CD14-positive monocyte (primary cell): ENCODE data around the gene TAF4. TPM values are rescaled to one million over a fixed set of nuclear protein-coding genes. Genes with fewer than 3 reads are reported as not detected.

Experiments
- DNase-seq, 3 donors: peaks; one replicate each; pipeline ENCODE4 v3.0.0-alpha.2; 2011 to 2022
- H2AFZ ChIP-seq: 2 replicates; pipeline ENCODE4 v1.6.0; 2012; ENCODE audit warnings: mild to moderate bottlenecking, low read depth, low read length, inconsistent platforms; ENCODE audit not compliant: insufficient read depth, poor library complexity, severe bottlenecking
- H3K27ac ChIP-seq, 2 donors: 1 replicate in 1 of 2; 2 replicates in 1 of 2; pipeline ENCODE4 v1.5.1; 2012 to 2013; ENCODE audit warnings: low read length in 2 of 2, control low read depth in 1 of 2, inconsistent platforms in 1 of 2, low read depth in 1 of 2, mild to moderate bottlenecking in 1 of 2
- H3K27me3 ChIP-seq, 2 donors: one replicate each; pipeline versions ENCODE4 v1.6.0 to v1.6.1; 2011 to 2013; ENCODE audit warnings: low read length in 2 of 2; ENCODE audit not compliant: control insufficient read depth in 2 of 2, insufficient read depth in 2 of 2
- H3K36me3 ChIP-seq, 2 donors: replicated peaks in 1 of 2; 1 replicate in 1 of 2; 2 replicates in 1 of 2; pipeline versions ENCODE4 v1.5.1 to v1.6.1; 2012 to 2013; ENCODE audit warnings: low read length in 2 of 2, control low read depth in 1 of 2, inconsistent platforms in 1 of 2, mild to moderate bottlenecking in 1 of 2; ENCODE audit not compliant: insufficient read depth in 2 of 2, control insufficient read depth in 1 of 2
- H3K4me1 ChIP-seq, 2 donors: 1 replicate in 1 of 2; 2 replicates in 1 of 2; pipeline versions ENCODE4 v1.5.1 to v1.6.1; 2012 to 2013; ENCODE audit warnings: low read length in 2 of 2, control low read depth in 1 of 2, inconsistent platforms in 1 of 2, mild to moderate bottlenecking in 1 of 2, moderate library complexity in 1 of 2; ENCODE audit not compliant: insufficient read depth in 2 of 2, control insufficient read depth in 1 of 2
- H3K4me2 ChIP-seq: replicated peaks from 2 replicates; pipeline ENCODE3; 2012; ENCODE audit warnings: low read length, moderate library complexity, mild to moderate bottlenecking; ENCODE audit not compliant: poor library complexity, severe bottlenecking; ENCODE audit errors: extremely low read depth
- H3K4me3 ChIP-seq, 3 experiments: fragments of 200-600 bp in 1 of 3; sonication (generic) in 1 of 3; replicated peaks in 1 of 3; 1 replicate in 2 of 3; 2 replicates in 1 of 3; pipeline ENCODE4 v1.5.1; 2011 to 2013; ENCODE audit warnings: low read length in 3 of 3, mild to moderate bottlenecking in 3 of 3, control low read depth in 2 of 3, low read depth in 2 of 3, inconsistent platforms in 1 of 3, moderate library complexity in 1 of 3
- H3K79me2 ChIP-seq: 2 replicates; pipeline ENCODE4 v1.6.0; 2012; ENCODE audit warnings: mild to moderate bottlenecking, control low read depth, inconsistent platforms, low read length, moderate library complexity; ENCODE audit not compliant: insufficient read depth
- H3K9ac ChIP-seq: 2 replicates; pipeline ENCODE4 v1.6.0; 2017; ENCODE audit warnings: low read length, mild to moderate bottlenecking; ENCODE audit not compliant: insufficient read depth, poor library complexity, severe bottlenecking
- H3K9me3 ChIP-seq, 2 donors: replicated peaks in 1 of 2; 1 replicate in 1 of 2; 2 replicates in 1 of 2; pipeline versions ENCODE4 v1.5.1 to v1.6.1; 2012 to 2013; ENCODE audit warnings: low read length in 2 of 2, control low read depth in 1 of 2; ENCODE audit not compliant: control insufficient read depth in 1 of 2, insufficient read depth in 1 of 2
- H4K20me1 ChIP-seq: 2 replicates; pipeline ENCODE4 v1.6.0; 2012; ENCODE audit warnings: mild to moderate bottlenecking, low read length, control low read depth, moderate library complexity; ENCODE audit not compliant: insufficient read depth
- H3K27ac Mint-ChIP-seq, 7 donors: one replicate each; pipeline ENCODE4 v1.8.0; 2020; ENCODE audit warnings: mild to moderate bottlenecking in 7 of 7, mixed read lengths in 7 of 7, moderate library complexity in 6 of 7, inconsistent platforms in 2 of 7
- H3K27me3 Mint-ChIP-seq, 3 donors: one replicate each; pipeline ENCODE4 v1.8.0; 2021 to 2022; ENCODE audit warnings: low read depth in 3 of 3, mild to moderate bottlenecking in 3 of 3, mixed read lengths in 3 of 3, moderate library complexity in 3 of 3, inconsistent platforms in 1 of 3
- H3K36me3 Mint-ChIP-seq, 2 donors: one replicate each; pipeline ENCODE4 v1.8.0; 2020; ENCODE audit warnings: mixed read lengths in 2 of 2, inconsistent platforms in 1 of 2, mild to moderate bottlenecking in 1 of 2
- H3K4me1 Mint-ChIP-seq: one replicate; pipeline ENCODE4 v1.8.0; 2020; ENCODE audit warnings: mild to moderate bottlenecking, mixed read lengths
- H3K4me3 Mint-ChIP-seq, 2 donors: one replicate each; pipeline ENCODE4 v1.8.0; 2020; ENCODE audit warnings: mild to moderate bottlenecking in 2 of 2, mixed read lengths in 2 of 2, moderate library complexity in 1 of 2
- H3K9me3 Mint-ChIP-seq, 7 donors: one replicate each; pipeline ENCODE4 v1.8.0; 2020 to 2022; ENCODE audit warnings: mixed read lengths in 7 of 7, mild to moderate bottlenecking in 6 of 7, moderate library complexity in 6 of 7, inconsistent platforms in 2 of 7
- WGBS: methylation state at CpG from one replicate; pipeline ENCODE4 v1.1.5; 2013; ENCODE audit warnings: missing lambda C conversion rate; ENCODE audit not compliant: insufficient coverage; 5-methylcytosine and 5-hydroxymethylcytosine counted together
- intact Hi-C, 2 donors: fragments of 100-400 bp; cut with micrococcal nuclease; formaldehyde crosslinking; loops; one replicate each; pipeline versions ENCODE4 v1.15.0 to v1.15.1; 2023
- polyA plus RNA-seq, 3 donors: library from polyadenylated mRNA; depleted of rRNA in 1 of 3; unstranded in 2 of 3; stranded (reverse) in 1 of 3; fragments of 300-500 nt in 2 of 3; fragments of >200 nt in 1 of 3; fragmentation: Illumina TruSeq in 2 of 3; gene quantifications; 1 replicate in 2 of 3; 2 replicates in 1 of 3; pipeline ENCODE4 v1.2.3, GENCODE V29; 2012 to 2021
- TF ChIP-seq, protein P1 (sequence below): fragments of 200-600 bp; IDR thresholded peaks from one replicate; pipeline ENCODE4 v1.8.0; 2022; ENCODE audit warnings: antibody characterized with exemption, mild to moderate bottlenecking

The TAF4 gene
- polyA plus RNA-seq, 3 donors: 0.48 to 14.9 (median 0.99) TPM

DNA sequence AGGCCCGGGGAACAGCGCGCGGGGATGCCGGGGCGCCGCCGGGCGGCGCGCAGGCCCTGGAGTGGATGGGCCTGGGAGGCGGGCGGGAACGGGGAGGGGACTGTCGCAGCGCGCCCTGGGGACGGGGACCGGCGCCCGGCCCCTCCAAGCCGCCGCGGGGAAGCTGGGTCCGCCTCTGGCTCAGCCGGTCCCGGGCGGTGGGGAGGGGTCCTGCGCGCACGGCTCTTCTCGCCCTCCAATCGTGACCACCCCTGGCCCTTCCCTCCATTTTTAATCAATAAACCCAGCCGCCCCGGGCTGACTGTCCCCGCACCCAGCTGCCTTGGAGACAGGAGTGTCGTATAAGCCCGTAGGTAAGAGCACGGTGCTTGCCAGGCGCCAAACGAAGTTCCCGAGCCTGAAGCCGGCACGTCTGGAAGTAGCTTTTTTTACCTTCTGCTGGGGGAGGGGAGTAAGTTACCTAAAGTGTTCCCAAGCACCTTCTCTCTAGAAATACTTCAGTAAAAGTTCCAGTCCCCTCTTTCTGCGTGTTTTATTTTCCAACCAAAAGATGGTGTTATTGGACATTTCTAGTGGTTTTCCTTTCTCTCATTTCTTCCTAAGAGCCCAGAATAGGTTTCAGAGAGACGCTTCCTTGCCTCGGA is 780 bp upstream of the TAF4 start:
- peak overlapping the region; percentile 62 to 89 (median 89) for H3K4me3 ChIP-seq
- peak in 1 of 3 donors; percentile 5 for DNase-seq
- H2AFZ ChIP-seq: peak overlapping the region; percentile 82
- WGBS: 0% methylated on average over 41 of the region's 47 CpGs
- peaks cover 45% of the 10 kb centered on the region for H3K4me1 Mint-ChIP-seq
- intact Hi-C loops: loop anchor here (1.0 to 10.0 kb wide), 7 partner anchors 54 to 796 kb away; partner anchors contain the start of genes PSMA7 (in 2 of the 2), SS18L1 (in 2 of the 2), MTG2 (in 1 of the 2) and OSBPL2 (in 1 of the 2)
- peak overlapping the region; percentile 87 to 96 for H3K4me3 Mint-ChIP-seq
- peaks cover 4 to 22% (median 4%) of the 10 kb centered on the region in 3 donors for H3K27me3 Mint-ChIP-seq
- H3K27ac ChIP-seq: peak overlapping the region in 1 of 2 donors; percentile 68
- peaks cover 30% of the 10 kb centered on the region for H3K79me2 ChIP-seq
- no peaks in the 10 kb centered on the region for H3K9me3 Mint-ChIP-seq
- H3K27me3 ChIP-seq: no peaks in the 10 kb centered on the region
- H3K4me2 ChIP-seq: peak overlapping the region; percentile 85
- peak overlapping the region; percentile 77 for H3K9ac ChIP-seq
- no peaks in the 10 kb centered on the region for H3K36me3 ChIP-seq
- peaks cover 44 to 49% of the 10 kb centered on the region in 2 donors for H3K4me1 ChIP-seq
- peaks cover 26% of the 10 kb centered on the region for H4K20me1 ChIP-seq
- no peaks in the 10 kb centered on the region for H3K9me3 ChIP-seq
- H3K27ac Mint-ChIP-seq: peak overlapping the region in 6 of 7 donors; percentile 53 to 90 (median 80)
- TF ChIP-seq, protein P1, sequence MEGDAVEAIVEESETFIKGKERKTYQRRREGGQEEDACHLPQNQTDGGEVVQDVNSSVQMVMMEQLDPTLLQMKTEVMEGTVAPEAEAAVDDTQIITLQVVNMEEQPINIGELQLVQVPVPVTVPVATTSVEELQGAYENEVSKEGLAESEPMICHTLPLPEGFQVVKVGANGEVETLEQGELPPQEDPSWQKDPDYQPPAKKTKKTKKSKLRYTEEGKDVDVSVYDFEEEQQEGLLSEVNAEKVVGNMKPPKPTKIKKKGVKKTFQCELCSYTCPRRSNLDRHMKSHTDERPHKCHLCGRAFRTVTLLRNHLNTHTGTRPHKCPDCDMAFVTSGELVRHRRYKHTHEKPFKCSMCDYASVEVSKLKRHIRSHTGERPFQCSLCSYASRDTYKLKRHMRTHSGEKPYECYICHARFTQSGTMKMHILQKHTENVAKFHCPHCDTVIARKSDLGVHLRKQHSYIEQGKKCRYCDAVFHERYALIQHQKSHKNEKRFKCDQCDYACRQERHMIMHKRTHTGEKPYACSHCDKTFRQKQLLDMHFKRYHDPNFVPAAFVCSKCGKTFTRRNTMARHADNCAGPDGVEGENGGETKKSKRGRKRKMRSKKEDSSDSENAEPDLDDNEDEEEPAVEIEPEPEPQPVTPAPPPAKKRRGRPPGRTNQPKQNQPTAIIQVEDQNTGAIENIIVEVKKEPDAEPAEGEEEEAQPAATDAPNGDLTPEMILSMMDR: no peak
- peaks cover 3 to 14% of the 10 kb centered on the region in 2 donors for H3K36me3 Mint-ChIP-seq

DNA sequence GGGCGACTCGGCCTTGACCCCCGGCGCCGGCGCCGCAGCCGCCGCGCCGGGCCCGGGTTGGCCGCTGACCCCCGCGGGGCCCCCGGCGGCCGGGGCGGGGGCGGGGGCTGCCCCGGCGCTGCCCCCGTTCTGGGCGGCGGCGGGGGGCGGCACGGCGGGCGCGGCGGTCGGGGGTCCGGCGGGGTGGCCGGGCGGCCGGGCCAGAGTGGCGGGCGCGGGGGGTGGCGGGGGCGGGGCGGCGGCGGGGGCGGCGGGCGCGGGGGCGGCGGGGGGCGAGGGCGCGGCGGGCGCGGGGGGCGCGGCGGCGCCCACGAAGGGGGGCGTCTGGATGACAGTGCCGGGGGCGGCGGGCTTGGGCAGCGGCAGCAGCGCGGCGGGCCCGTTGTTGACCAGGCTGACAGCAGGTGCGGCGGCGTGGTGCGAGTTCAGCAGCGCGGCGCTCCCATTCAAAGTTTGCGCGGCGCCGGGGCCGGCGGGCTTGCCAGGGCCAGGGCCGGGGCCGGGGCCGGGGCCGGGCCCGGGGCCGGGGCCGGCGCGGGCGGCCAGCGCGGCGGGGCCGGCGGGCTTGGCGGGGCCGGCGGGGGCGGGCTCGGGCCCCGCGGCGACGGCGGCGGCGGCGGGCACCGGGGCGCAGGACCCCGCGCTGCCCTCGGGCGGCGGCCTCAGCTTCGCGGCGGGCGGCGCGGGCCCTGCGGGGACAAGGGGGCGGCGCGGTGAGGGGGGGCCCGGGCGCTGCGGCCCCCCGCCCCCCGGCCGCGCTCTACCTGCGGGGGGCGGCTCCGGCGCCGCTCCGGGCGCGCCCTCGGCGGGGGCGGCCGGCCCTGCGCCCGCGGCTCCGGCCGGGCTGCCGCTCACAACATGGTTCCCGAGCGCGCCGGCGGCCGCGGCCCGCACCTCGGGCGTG is 659 bp downstream of the TAF4 start:
- Histone ChIP-seq H2AFZ (peak overlapping the region; percentile 59), H3K4me3 (peak overlapping the region; percentile 37 to 71 (median 51)), H3K4me1 (peaks cover 44 to 57% of the 10 kb centered on the region in 2 donors), H4K20me1 (peaks cover 41% of the 10 kb centered on the region), H3K36me3 (no peaks in the 10 kb centered on the region), H3K27me3 (no peaks in the 10 kb centered on the region), H3K9me3 (no peaks in the 10 kb centered on the region), H3K4me2 (peak overlapping the region; percentile 54), H3K27ac (no peak overlapping the region), H3K79me2 (peaks cover 45% of the 10 kb centered on the region), H3K9ac (peak overlapping the region; percentile 51)
- peaks cover 3 to 14% of the 10 kb centered on the region in 2 donors for H3K36me3 Mint-ChIP-seq
- under 1% methylated on average over 127 of the region's 165 CpGs for WGBS
- peaks cover 2 to 15% (median 4%) of the 10 kb centered on the region in 3 donors for H3K27me3 Mint-ChIP-seq
- TF ChIP-seq, protein P1: no peak
- no peaks in the 10 kb centered on the region for H3K9me3 Mint-ChIP-seq
- H3K4me1 Mint-ChIP-seq: peaks cover 53% of the 10 kb centered on the region
- peak overlapping the region; percentile 64 to 78 for H3K4me3 Mint-ChIP-seq
- no peak for DNase-seq
- intact Hi-C loops: loop anchor here (5.0 to 10.0 kb wide), 4 partner anchors 77 to 797 kb away; partner anchors contain the start of genes MTG2 (in 1 of the 2), OSBPL2 (in 1 of the 2), PSMA7 (in 1 of the 2) and SS18L1 (in 1 of the 2)
- H3K27ac Mint-ChIP-seq: no peak overlapping the region
